Measurements from ENCODE around the gene HSD17B12.

DNA sequence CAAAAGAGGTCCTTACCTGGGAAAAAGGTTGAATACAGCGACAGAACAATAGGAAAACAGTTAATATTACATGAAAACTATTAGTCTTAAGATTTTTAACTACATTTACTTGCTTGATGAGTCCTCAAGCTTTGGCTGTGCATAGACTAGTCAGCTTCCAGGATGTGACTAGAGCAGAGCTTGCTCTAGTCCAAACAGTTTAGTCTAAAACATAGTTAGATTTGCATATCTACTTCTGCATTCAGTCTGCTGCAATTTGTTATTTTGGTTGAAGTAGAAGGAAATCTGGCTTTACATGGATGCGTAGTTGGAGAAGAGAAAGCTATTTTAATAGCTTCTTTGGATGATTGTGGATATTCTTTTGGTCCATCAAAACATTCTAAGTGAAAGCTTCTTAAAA lies 104.8 kb downstream of the HSD17B12 start:
- no peak for TF ChIP-seq CTCF (conservative IDR thresholded peaks at IDR 0.05; ENCODE audit: low read depth, low read length)
- no peak for TF ChIP-seq EZH2 (IDR thresholded peaks at IDR 0.05; ENCODE audit: borderline replicate concordance, low read depth, low read length, poor library complexity, severe bottlenecking)
